Measurements from ENCODE around the gene GPC5. TPM values are rescaled to one million over a fixed set of nuclear protein-coding genes. Genes with fewer than 3 reads are reported as not detected.

Gene GPC5
- total RNA-seq, 1 donor from 2014 or later: 0.07 TPM

DNA sequence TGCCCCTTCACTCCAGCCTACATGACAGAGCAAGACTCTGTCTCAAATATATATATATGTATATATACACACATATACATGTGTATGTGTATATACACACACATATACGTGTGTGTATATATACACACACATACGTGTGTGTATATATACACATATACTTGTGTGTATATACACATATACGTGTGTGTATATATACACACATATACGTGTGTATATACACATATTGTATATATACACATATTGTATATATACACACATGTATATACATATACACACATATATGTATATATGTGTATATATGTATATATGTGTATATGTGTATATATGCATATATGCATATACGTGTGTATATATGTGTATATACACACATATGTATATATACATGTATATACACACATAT is 173.3 kb downstream of the GPC5 start:
- no peak for TF ChIP-seq EZH2phosphoT487 (IDR thresholded peaks at IDR 0.05)
- TF ChIP-seq, protein P1, sequence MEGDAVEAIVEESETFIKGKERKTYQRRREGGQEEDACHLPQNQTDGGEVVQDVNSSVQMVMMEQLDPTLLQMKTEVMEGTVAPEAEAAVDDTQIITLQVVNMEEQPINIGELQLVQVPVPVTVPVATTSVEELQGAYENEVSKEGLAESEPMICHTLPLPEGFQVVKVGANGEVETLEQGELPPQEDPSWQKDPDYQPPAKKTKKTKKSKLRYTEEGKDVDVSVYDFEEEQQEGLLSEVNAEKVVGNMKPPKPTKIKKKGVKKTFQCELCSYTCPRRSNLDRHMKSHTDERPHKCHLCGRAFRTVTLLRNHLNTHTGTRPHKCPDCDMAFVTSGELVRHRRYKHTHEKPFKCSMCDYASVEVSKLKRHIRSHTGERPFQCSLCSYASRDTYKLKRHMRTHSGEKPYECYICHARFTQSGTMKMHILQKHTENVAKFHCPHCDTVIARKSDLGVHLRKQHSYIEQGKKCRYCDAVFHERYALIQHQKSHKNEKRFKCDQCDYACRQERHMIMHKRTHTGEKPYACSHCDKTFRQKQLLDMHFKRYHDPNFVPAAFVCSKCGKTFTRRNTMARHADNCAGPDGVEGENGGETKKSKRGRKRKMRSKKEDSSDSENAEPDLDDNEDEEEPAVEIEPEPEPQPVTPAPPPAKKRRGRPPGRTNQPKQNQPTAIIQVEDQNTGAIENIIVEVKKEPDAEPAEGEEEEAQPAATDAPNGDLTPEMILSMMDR (IDR thresholded peaks at IDR 0.05): no peak
- no peak for TF ChIP-seq EZH2 (IDR thresholded peaks at IDR 0.05)
- H3K27me3 Mint-ChIP-seq (ENCODE audit: insufficient read depth, low read depth): peaks cover 5% of the 10 kb centered on the region
- no peaks in the 10 kb centered on the region for H3K79me2 ChIP-seq (ENCODE audit: low read depth)

DNA sequence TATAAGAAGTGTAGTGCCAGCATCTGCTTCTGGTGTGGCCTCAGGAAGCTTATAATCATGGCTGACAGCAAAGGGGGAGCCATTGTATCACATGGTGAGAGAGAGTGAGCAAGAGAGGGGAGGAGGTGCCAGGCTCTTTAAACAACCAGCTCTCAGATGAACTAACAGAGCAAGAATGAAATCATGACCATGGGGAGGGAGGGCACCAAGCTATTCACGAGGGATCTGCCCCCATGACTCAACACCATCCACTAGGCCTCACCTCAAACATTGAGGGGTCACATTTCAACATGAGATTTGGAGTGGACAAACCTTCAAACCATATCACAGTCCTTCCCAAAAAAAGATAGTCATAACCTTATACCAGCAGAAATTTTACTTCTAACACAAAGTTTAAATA is 174.0 kb downstream of the GPC5 start:
- DNase-seq (ENCODE audit: low spot score): no peak
- Mint-ChIP-seq H3K27ac (no peak overlapping the region), H3K36me3 (no peaks in the 10 kb centered on the region), H3K4me3 (no peak overlapping the region), H3K9me3 (no peaks in the 10 kb centered on the region), H3K27me3 (ENCODE audit: insufficient read depth, low read depth) (peaks cover 5% of the 10 kb centered on the region), H3K4me1 (no peaks in the 10 kb centered on the region)
- Histone ChIP-seq H3K36me3 (no peaks in the 10 kb centered on the region), H3K9me3 (ENCODE audit: low read depth) (no peaks in the 10 kb centered on the region), H3K4me2 (no peak overlapping the region), H2AFZ (replicated peaks) (no peak overlapping the region), H3K9ac (no peak overlapping the region), H4K20me1 (ENCODE audit: low read depth) (no peaks in the 10 kb centered on the region), H3K27me3 (no peaks in the 10 kb centered on the region), H3K4me1 (no peaks in the 10 kb centered on the region), H3K4me3 (no peak overlapping the region), H3K79me2 (ENCODE audit: low read depth) (no peaks in the 10 kb centered on the region), H3K27ac (no peak overlapping the region), H3F3A (ENCODE audit: low read depth) (no peaks in the 10 kb centered on the region)
- no peak for TF ChIP-seq EZH2phosphoT487 (IDR thresholded peaks at IDR 0.05)
- TF ChIP-seq EZH2 (IDR thresholded peaks at IDR 0.05): no peak
- TF ChIP-seq, protein P1 (IDR thresholded peaks at IDR 0.05): no peak

More for the DNA sequence above, 173.3 kb downstream of the GPC5 start:
- no peak for DNase-seq (ENCODE audit: low spot score)
- Histone ChIP-seq H3K27me3 (no peaks in the 10 kb centered on the region), H3F3A (ENCODE audit: low read depth) (no peaks in the 10 kb centered on the region), H4K20me1 (ENCODE audit: low read depth) (no peaks in the 10 kb centered on the region), H3K4me1 (no peaks in the 10 kb centered on the region), H2AFZ (replicated peaks) (no peak overlapping the region), H3K4me3 (no peak overlapping the region), H3K4me2 (no peak overlapping the region), H3K9me3 (ENCODE audit: low read depth) (no peaks in the 10 kb centered on the region), H3K36me3 (no peaks in the 10 kb centered on the region), H3K9ac (no peak overlapping the region), H3K27ac (no peak overlapping the region)
- Mint-ChIP-seq H3K4me3 (no peak overlapping the region), H3K4me1 (no peaks in the 10 kb centered on the region), H3K36me3 (no peaks in the 10 kb centered on the region), H3K9me3 (no peaks in the 10 kb centered on the region), H3K27ac (no peak overlapping the region)

DNA sequence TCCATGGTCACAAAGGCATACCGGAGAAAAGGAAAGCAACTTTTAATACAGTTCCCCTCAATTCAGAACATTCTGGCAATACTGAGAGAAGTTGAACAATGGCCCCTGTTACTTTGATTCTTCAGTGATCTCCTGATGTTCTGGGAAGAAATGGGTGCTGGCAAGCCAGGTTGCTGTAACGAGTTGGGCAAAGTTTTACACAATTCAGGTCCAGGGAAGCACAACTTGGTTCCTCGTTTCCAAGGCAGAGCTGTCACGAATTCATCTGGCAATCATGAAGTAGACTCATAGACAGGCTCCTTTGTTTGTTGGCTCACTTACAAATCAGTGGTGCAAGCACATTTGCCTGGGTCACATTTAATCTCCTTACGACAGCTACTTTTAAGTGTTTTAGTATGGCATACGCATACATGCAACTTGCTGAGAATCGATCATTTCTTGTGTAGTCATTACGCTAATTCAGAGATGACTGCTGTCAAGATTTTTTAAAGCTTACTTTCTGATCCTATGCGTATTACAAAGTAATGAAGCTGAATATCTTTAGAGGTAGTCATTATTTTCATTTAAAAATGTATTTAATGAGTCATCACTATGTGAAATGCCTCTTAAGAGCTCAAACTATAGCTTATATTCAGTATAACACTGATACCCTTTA is 174.7 kb downstream of the GPC5 start:
- Histone ChIP-seq H3K4me2 (no peak overlapping the region), H3K4me1 (no peaks in the 10 kb centered on the region), H3K9me3 (ENCODE audit: low read depth) (no peaks in the 10 kb centered on the region), H3K4me3 (no peak overlapping the region), H4K20me1 (ENCODE audit: low read depth) (no peaks in the 10 kb centered on the region), H3K36me3 (no peaks in the 10 kb centered on the region), H3F3A (ENCODE audit: low read depth) (no peaks in the 10 kb centered on the region), H3K27ac (no peak overlapping the region), H3K27me3 (no peaks in the 10 kb centered on the region), H2AFZ (replicated peaks) (no peak overlapping the region), H3K9ac (no peak overlapping the region), H3K79me2 (ENCODE audit: low read depth) (no peaks in the 10 kb centered on the region)
- DNase-seq (ENCODE audit: low spot score): no peak
- no peaks in the 10 kb centered on the region for H3K36me3 Mint-ChIP-seq
- peaks cover 3% of the 10 kb centered on the region for H3K27me3 Mint-ChIP-seq (ENCODE audit: insufficient read depth, low read depth)
- H3K4me3 Mint-ChIP-seq: no peak overlapping the region
- TF ChIP-seq EZH2 (IDR thresholded peaks at IDR 0.05): no peak
- TF ChIP-seq, protein P1 (IDR thresholded peaks at IDR 0.05): no peak
- no peak for TF ChIP-seq EZH2phosphoT487 (IDR thresholded peaks at IDR 0.05)
- H3K4me1 Mint-ChIP-seq: no peaks in the 10 kb centered on the region
- no peak overlapping the region for H3K27ac Mint-ChIP-seq
- H3K9me3 Mint-ChIP-seq: no peaks in the 10 kb centered on the region
